H9 (cell line): ENCODE data around the gene PPP2R5E. TPM values are rescaled to one million over a fixed set of nuclear protein-coding genes. Genes with fewer than 3 reads are reported as not detected.

Experiments
- DNase-seq: peaks from one replicate; pipeline ENCODE4 v3.0.0-alpha.2; 2017
- H2AFZ ChIP-seq: one replicate; pipeline ENCODE4 v1.6.1; 2013; ENCODE audit warnings: mild to moderate bottlenecking, low read length, control low read depth, moderate library complexity
- H2AK5ac ChIP-seq: 2 replicates; pipeline ENCODE4 v1.6.1; 2013; ENCODE audit warnings: low read length, control low read depth, mixed read lengths; ENCODE audit not compliant: insufficient read length
- H2BK120ac ChIP-seq: one replicate; pipeline ENCODE4 v1.6.1; 2013; ENCODE audit warnings: low read depth, mild to moderate bottlenecking, low read length, control low read depth, inconsistent platforms; ENCODE audit not compliant: poor library complexity, severe bottlenecking
- H2BK12ac ChIP-seq: 2 replicates; pipeline ENCODE4 v1.6.1; 2013; ENCODE audit warnings: low read length, control low read depth, mixed read lengths, low read depth; ENCODE audit not compliant: insufficient read length
- H2BK15ac ChIP-seq: 2 replicates; pipeline ENCODE4 v1.6.1; 2013; ENCODE audit warnings: low read depth, low read length, control low read depth
- H2BK20ac ChIP-seq: one replicate; pipeline ENCODE4 v1.6.1; 2013; ENCODE audit warnings: low read depth, mild to moderate bottlenecking, low read length, control low read depth, inconsistent platforms; ENCODE audit not compliant: poor library complexity, severe bottlenecking
- H2BK5ac ChIP-seq: 2 replicates; pipeline ENCODE4 v1.6.1; 2013; ENCODE audit warnings: low read length, control low read depth, mixed read lengths; ENCODE audit not compliant: insufficient read length
- H3K14ac ChIP-seq: 2 replicates; pipeline ENCODE4 v1.6.1; 2013; ENCODE audit warnings: low read length, control low read depth; ENCODE audit not compliant: insufficient read depth
- H3K18ac ChIP-seq: 2 replicates; pipeline ENCODE4 v1.6.1; 2013; ENCODE audit warnings: low read depth, mild to moderate bottlenecking, mixed read lengths, low read length, control low read depth; ENCODE audit not compliant: insufficient read length
- H3K23ac ChIP-seq: 2 replicates; pipeline ENCODE4 v1.6.1; 2013; ENCODE audit warnings: low read length, control low read depth, mixed read lengths, low read depth; ENCODE audit not compliant: insufficient read length
- H3K23me2 ChIP-seq: 2 replicates; pipeline ENCODE4 v1.6.1; 2013; ENCODE audit warnings: low read depth, mild to moderate bottlenecking, mixed read lengths, low read length, control low read depth; ENCODE audit not compliant: insufficient read length, poor library complexity, severe bottlenecking
- H3K27ac ChIP-seq: 2 replicates; pipeline ENCODE4 v1.5.1; 2013; ENCODE audit warnings: low read length, control low read depth, mixed read lengths, low read depth; ENCODE audit not compliant: insufficient read length
- H3K27me3 ChIP-seq: 2 replicates; pipeline ENCODE4 v1.6.1; 2013; ENCODE audit warnings: low read length, control low read depth, inconsistent platforms; ENCODE audit not compliant: insufficient read depth
- H3K4ac ChIP-seq: 2 replicates; pipeline ENCODE4 v1.6.1; 2013; ENCODE audit warnings: low read depth, mild to moderate bottlenecking, control low read depth, inconsistent platforms, low read length, moderate library complexity
- H3K4me1 ChIP-seq: 2 replicates; pipeline ENCODE4 v1.6.1; 2013; ENCODE audit warnings: low read length, control low read depth, inconsistent platforms; ENCODE audit not compliant: insufficient read depth
- H3K4me2 ChIP-seq: 2 replicates; pipeline ENCODE4 v1.6.1; 2013; ENCODE audit warnings: low read length, control low read depth, mixed read lengths; ENCODE audit not compliant: insufficient read length, insufficient read depth
- H3K56ac ChIP-seq: 2 replicates; pipeline ENCODE4 v1.6.1; 2013; ENCODE audit warnings: low read depth, mild to moderate bottlenecking, mixed read lengths, low read length, control low read depth; ENCODE audit not compliant: insufficient read length
- H3K79me1 ChIP-seq: 2 replicates; pipeline ENCODE4 v1.6.1; 2013; ENCODE audit warnings: low read depth, mild to moderate bottlenecking, moderate library complexity, low read length, control low read depth, inconsistent platforms; ENCODE audit not compliant: insufficient read depth, poor library complexity, severe bottlenecking
- H3K79me2 ChIP-seq: 2 replicates; pipeline ENCODE4 v1.6.1; 2013; ENCODE audit warnings: low read length, control low read depth, inconsistent platforms; ENCODE audit not compliant: insufficient read depth
- H3K9ac ChIP-seq: 2 replicates; pipeline ENCODE4 v1.6.1; 2013; ENCODE audit warnings: low read length, control low read depth, mixed read lengths; ENCODE audit not compliant: insufficient read length; ENCODE audit errors: extremely low read depth
- H3K9me3 ChIP-seq: one replicate; pipeline ENCODE4 v1.6.1; 2013; ENCODE audit warnings: low read depth, low read length, inconsistent platforms; ENCODE audit not compliant: control insufficient read depth
- H3T11ph ChIP-seq: one replicate; pipeline ENCODE4 v1.6.1; 2013; ENCODE audit warnings: mild to moderate bottlenecking, low read length, control low read depth, inconsistent platforms
- H4K20me1 ChIP-seq: one replicate; pipeline ENCODE4 v1.6.1; 2013; ENCODE audit not compliant: control insufficient read depth, insufficient read length, insufficient read depth
- H4K5ac ChIP-seq: 2 replicates; pipeline ENCODE4 v1.6.1; 2013; ENCODE audit warnings: low read depth, mild to moderate bottlenecking, mixed read lengths, low read length, control low read depth; ENCODE audit not compliant: insufficient read length
- H4K8ac ChIP-seq: replicated peaks from 2 replicates; pipeline ENCODE4 v1.6.1; 2013; ENCODE audit warnings: low read length, control low read depth, mixed read lengths, low read depth; ENCODE audit not compliant: insufficient read length
- H4K91ac ChIP-seq: 2 replicates; pipeline ENCODE4 v1.6.1; 2013; ENCODE audit warnings: low read depth, mild to moderate bottlenecking, moderate library complexity, mixed read lengths, low read length, control low read depth; ENCODE audit not compliant: insufficient read length
- H3K27ac Mint-ChIP-seq, 3 experiments: 2 replicates in 2 of 3; 3 replicates in 1 of 3; pipeline ENCODE4 v1.8.0; 2020 to 2021; ENCODE audit warnings: mixed read lengths in 3 of 3, mild to moderate bottlenecking in 1 of 3, moderate library complexity in 1 of 3
- H3K27me3 Mint-ChIP-seq: 2 replicates; pipeline ENCODE4 v1.8.0; 2021; ENCODE audit warnings: low read depth, mild to moderate bottlenecking, moderate library complexity, mixed read lengths
- H3K36me3 Mint-ChIP-seq, 3 experiments: 2 replicates in 2 of 3; 3 replicates in 1 of 3; pipeline ENCODE4 v1.8.0; 2020 to 2021; ENCODE audit warnings: low read depth in 3 of 3, mixed read lengths in 3 of 3; ENCODE audit not compliant: insufficient read depth in 1 of 3
- H3K4me1 Mint-ChIP-seq, 2 experiments: 2 replicates each; pipeline ENCODE4 v1.8.0; 2020; ENCODE audit warnings: mixed read lengths in 2 of 2
- H3K4me3 Mint-ChIP-seq, 2 experiments: 2 replicates in 1 of 2; 3 replicates in 1 of 2; pipeline ENCODE4 v1.8.0; 2020 to 2021; ENCODE audit warnings: mild to moderate bottlenecking in 2 of 2, mixed read lengths in 2 of 2, moderate library complexity in 1 of 2
- H3K9me3 Mint-ChIP-seq, 2 experiments: 2 replicates in 1 of 2; 3 replicates in 1 of 2; pipeline ENCODE4 v1.8.0; 2020; ENCODE audit warnings: mild to moderate bottlenecking in 2 of 2, mixed read lengths in 2 of 2, moderate library complexity in 1 of 2
- CTCF ChIP-seq: fragments of 200-600 bp; sonication (generic); conservative IDR thresholded peaks from 3 replicates; pipeline ENCODE4 v1.8.0; 2021; ENCODE audit warnings: antibody characterized with exemption, mild to moderate bottlenecking
- WGBS: extraction: QIAGEN DNeasy Blood & Tissue Kit; methylation state at CpG from one replicate; pipeline ENCODE4 v1.1.7; 2013; ENCODE audit warnings: missing lambda C conversion rate, low lambda C conversion rate, mixed read lengths; ENCODE audit not compliant: insufficient read length; ENCODE audit errors: extremely low coverage; 5-methylcytosine and 5-hydroxymethylcytosine counted together
- total RNA-seq: library from RNA; stranded (reverse); gene quantifications from 2 replicates; pipeline ENCODE4 v1.2.1, GENCODE V29; 2021

Gene PPP2R5E
- total RNA-seq, 1 experiment from 2014 or later: 65.8 TPM

GRCh38 chr14:63524537-63525155 is 18.5 kb downstream of the PPP2R5E start:
- no peaks in the 10 kb centered on the region; the same call in 1 of the 2 replicates for H3K79me2 ChIP-seq
- Mint-ChIP-seq H3K4me3 (no peak overlapping the region), H3K36me3 (peaks cover 43 to 60% (median 54%) of the 10 kb centered on the region in 3 experiments), H3K27me3 (no peaks in the 10 kb centered on the region), H3K9me3 (peaks cover 15% of the 10 kb centered on the region in 2 experiments), H3K4me1 (peaks cover 0 to 6% of the 10 kb centered on the region in 2 experiments; a peak in 1 of 4 replicates), H3K27ac (peak overlapping the region in 2 of 3 experiments; percentile 12 to 23; a peak in 3 of 7 replicates)
- no peaks in the 10 kb centered on the region for H3K4me1 ChIP-seq
- no peak overlapping the region for H3K4ac ChIP-seq
- no peaks in the 10 kb centered on the region for H3K23me2 ChIP-seq
- no peak overlapping the region for H2BK120ac ChIP-seq
- peaks cover 2% of the 10 kb centered on the region for H3K79me1 ChIP-seq
- H3K27me3 ChIP-seq: no peaks in the 10 kb centered on the region
- no peaks in the 10 kb centered on the region for H3K9me3 ChIP-seq
- no peak overlapping the region for H4K91ac ChIP-seq
- H3K18ac ChIP-seq: no peak overlapping the region
- no peak overlapping the region for H2BK20ac ChIP-seq
- H4K5ac ChIP-seq: no peak overlapping the region
- H2AFZ ChIP-seq: no peak overlapping the region
- H3K27ac ChIP-seq: no peak overlapping the region
- H3K23ac ChIP-seq: no peak overlapping the region
- TF ChIP-seq CTCF: no peak
- no peak overlapping the region for H2BK5ac ChIP-seq
- no peak for DNase-seq
- H4K20me1 ChIP-seq: no peaks in the 10 kb centered on the region
- no peak overlapping the region for H2BK15ac ChIP-seq
- H3K9ac ChIP-seq: no peak overlapping the region
- no peak overlapping the region for H2BK12ac ChIP-seq
- no peak overlapping the region for H2AK5ac ChIP-seq
- no peak overlapping the region for H3K56ac ChIP-seq
- no peak overlapping the region for H3T11ph ChIP-seq
- H3K14ac ChIP-seq: no peak overlapping the region
- no peak overlapping the region for H4K8ac ChIP-seq
- WGBS: no CpG with 5 or more reads among the region's 12 CpGs
- H3K4me2 ChIP-seq: no peak overlapping the region
